Peyer's patch (tissue), 4 donors: ENCODE data around the gene TAF5L.

ENCODE experiments used
- POLR2A ChIP-seq, 2 donors: fragments of 450-650 bp; IDR thresholded peaks; one replicate each; pipeline ENCODE4 v1.5.1; 2017; ENCODE audit warnings: antibody characterized with exemption in 2 of 2, mild to moderate bottlenecking in 2 of 2, moderate library complexity in 2 of 2
- TF ChIP-seq, protein P1 (sequence below), 6 experiments: fragments of 450-650 bp in 4 of 6; fragments of 200-600 bp in 2 of 6; sonication (generic) in 1 of 6; IDR thresholded peaks; one replicate each; pipeline ENCODE4 v1.5.1; 2017 to 2019; ENCODE audit warnings: antibody characterized with exemption in 6 of 6, mild to moderate bottlenecking in 3 of 6, moderate library complexity in 1 of 6

DNA sequence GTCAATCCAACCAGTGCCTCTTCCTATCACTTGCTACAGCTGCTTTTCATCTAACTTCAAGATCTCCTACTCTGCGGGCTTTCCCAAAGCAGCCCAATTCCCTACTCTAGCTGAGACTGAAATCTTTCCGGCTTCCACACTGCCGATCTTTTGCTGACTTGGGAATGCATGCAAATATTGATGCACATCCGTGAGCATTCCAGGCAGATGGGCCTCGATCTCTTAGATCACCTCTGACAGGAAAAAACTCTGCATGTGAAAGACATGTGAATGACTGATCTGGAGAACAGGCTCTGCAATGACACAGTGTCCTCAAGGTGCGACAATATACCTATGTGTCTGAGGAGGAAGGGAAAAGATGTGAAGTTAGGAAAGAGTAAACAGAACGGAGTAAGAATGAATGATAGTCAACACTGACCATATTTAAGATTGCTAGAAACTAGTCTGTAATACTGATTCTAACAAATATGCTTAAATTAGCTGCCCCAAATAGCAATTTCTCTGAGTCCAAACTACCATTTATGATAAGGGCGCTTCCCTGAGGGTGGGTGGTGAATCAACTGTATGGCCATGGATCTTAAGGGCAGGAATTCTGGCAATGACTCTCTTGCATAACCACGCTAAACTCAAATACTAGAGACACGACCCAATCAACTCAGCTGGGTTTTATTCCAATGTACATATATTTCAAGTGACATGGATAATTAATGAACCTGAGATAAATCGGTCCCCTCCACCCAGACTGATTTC is 8.4 kb downstream of the TAF5L start:
- TF ChIP-seq, protein P1, sequence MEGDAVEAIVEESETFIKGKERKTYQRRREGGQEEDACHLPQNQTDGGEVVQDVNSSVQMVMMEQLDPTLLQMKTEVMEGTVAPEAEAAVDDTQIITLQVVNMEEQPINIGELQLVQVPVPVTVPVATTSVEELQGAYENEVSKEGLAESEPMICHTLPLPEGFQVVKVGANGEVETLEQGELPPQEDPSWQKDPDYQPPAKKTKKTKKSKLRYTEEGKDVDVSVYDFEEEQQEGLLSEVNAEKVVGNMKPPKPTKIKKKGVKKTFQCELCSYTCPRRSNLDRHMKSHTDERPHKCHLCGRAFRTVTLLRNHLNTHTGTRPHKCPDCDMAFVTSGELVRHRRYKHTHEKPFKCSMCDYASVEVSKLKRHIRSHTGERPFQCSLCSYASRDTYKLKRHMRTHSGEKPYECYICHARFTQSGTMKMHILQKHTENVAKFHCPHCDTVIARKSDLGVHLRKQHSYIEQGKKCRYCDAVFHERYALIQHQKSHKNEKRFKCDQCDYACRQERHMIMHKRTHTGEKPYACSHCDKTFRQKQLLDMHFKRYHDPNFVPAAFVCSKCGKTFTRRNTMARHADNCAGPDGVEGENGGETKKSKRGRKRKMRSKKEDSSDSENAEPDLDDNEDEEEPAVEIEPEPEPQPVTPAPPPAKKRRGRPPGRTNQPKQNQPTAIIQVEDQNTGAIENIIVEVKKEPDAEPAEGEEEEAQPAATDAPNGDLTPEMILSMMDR (IDR thresholded peaks at IDR 0.05) = no peak
- TF ChIP-seq POLR2A (IDR thresholded peaks at IDR 0.05) = no peak
